Activated T-helper 17 cell treated with anti-CD3 and anti-CD28 coated beads, Interleukin-2, amount 50 U/mL, for 72 hours (primary cell): Measurements from ENCODE around the gene NRCAM. TPM values are rescaled to one million over a fixed set of nuclear protein-coding genes. Genes with fewer than 3 reads are reported as not detected.
"Not testable (repeated sequence)": the region's sequence is repeated elsewhere in the genome, so short reads cannot be mapped to it uniquely, and the experiment has no call there.

Source experiments
- ATAC-seq: fragments of 150-1000 bp; cut with Tn5 transposase; replicated peaks from 2 replicates; pipeline ENCODE4 v1.10.0; 2021; ENCODE audit warnings: mild to moderate bottlenecking, moderate library complexity
- H3K27ac Mint-ChIP-seq: one replicate; pipeline ENCODE4 v1.8.0; 2022; ENCODE audit warnings: mixed read lengths
- H3K27me3 Mint-ChIP-seq: one replicate; pipeline ENCODE4 v1.8.0; 2022; ENCODE audit warnings: mixed read lengths
- H3K36me3 Mint-ChIP-seq: one replicate; pipeline ENCODE4 v1.8.0; 2022; ENCODE audit warnings: low read depth, mild to moderate bottlenecking, mixed read lengths
- H3K4me1 Mint-ChIP-seq: one replicate; pipeline ENCODE4 v1.8.0; 2022; ENCODE audit warnings: mixed read lengths
- H3K4me3 Mint-ChIP-seq: one replicate; pipeline ENCODE4 v1.8.0; 2022; ENCODE audit warnings: mild to moderate bottlenecking, mixed read lengths
- H3K9me3 Mint-ChIP-seq: one replicate; pipeline ENCODE4 v1.8.0; 2022; ENCODE audit warnings: mixed read lengths
- total RNA-seq, 2 donors: library from RNA; stranded (reverse); gene quantifications; one replicate each; pipeline ENCODE4 v1.2.3, GENCODE V29; 2022

The NRCAM gene
- total RNA-seq, 2 donors from 2014 or later: not detected

DNA sequence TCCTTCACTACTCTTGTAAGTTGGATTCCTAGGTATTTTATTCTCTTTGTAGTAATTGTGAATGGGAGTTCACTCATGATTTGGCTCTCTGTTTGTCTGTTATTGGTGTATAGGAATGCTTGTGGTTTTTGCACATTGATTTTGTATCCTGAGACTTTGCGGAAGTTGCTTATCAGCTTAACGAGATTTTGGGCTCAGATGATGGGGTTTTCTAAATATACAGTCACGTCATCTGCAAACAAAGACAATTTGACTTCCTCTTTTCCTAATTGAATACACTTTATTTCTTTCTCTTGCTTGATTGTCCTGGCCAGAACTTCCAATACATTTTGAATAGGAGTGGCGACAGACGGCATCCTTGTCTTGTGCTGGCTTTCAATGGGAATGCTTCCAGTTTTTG, 181.8 kb downstream of the NRCAM start:
- H3K9me3 Mint-ChIP-seq, H3K27ac Mint-ChIP-seq, H3K4me1 Mint-ChIP-seq, H3K4me3 Mint-ChIP-seq, ATAC-seq, H3K36me3 Mint-ChIP-seq: not testable (repeated sequence)
- H3K27me3 Mint-ChIP-seq: peaks cover 12% of the 10 kb centered on the region

GRCh38 chr7:108272891-108273290, 183.3 kb downstream of the NRCAM start:
- peaks cover 14% of the 10 kb centered on the region for H3K27me3 Mint-ChIP-seq
- H3K36me3 Mint-ChIP-seq, H3K4me1 Mint-ChIP-seq, ATAC-seq, H3K9me3 Mint-ChIP-seq, H3K27ac Mint-ChIP-seq, H3K4me3 Mint-ChIP-seq: not testable (repeated sequence)

DNA sequence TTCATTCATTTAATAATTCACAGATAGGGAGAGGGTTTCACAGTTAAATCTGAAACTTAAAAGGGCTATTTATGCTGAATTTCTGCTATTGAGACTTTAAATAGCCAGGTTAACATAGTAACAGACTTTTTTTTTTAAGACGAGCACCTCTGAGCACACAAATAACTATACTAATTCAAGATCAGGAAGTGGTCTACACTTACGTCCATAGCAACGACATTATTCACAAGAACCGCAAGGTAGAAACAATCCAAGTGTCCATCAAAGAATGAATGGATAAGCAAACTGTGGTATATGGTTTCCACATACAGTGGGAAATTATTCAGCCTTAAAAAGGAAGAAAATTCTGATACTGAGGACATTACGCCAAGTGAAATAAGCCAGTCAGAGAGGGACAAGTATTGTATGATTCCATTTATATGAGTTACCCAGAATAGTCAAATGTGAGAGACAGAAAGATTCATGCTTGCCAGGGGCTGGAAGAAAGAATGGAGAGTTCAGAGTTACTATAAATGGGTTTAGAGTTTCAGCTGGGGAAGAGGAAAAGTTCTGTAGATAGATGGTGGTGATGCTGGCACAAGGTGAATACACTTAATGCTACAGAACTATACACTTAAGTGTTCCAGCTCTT, 185.7 kb downstream of the NRCAM start:
- no peak overlapping the region for H3K27ac Mint-ChIP-seq
- no peaks in the 10 kb centered on the region for H3K36me3 Mint-ChIP-seq
- no peak overlapping the region for H3K4me3 Mint-ChIP-seq
- H3K9me3 Mint-ChIP-seq: no peaks in the 10 kb centered on the region
- no peak for ATAC-seq
- H3K4me1 Mint-ChIP-seq: no peaks in the 10 kb centered on the region
- peaks cover 6% of the 10 kb centered on the region for H3K27me3 Mint-ChIP-seq

GRCh38 chr7:108268200-108268820, 187.9 kb downstream of the NRCAM start:
- H3K4me1 Mint-ChIP-seq: no peaks in the 10 kb centered on the region
- H3K27me3 Mint-ChIP-seq: peaks cover 10% of the 10 kb centered on the region
- H3K9me3 Mint-ChIP-seq: no peaks in the 10 kb centered on the region
- H3K4me3 Mint-ChIP-seq: no peak overlapping the region
- ATAC-seq: no peak
- H3K27ac Mint-ChIP-seq: no peak overlapping the region
- H3K36me3 Mint-ChIP-seq: no peaks in the 10 kb centered on the region

GRCh38 chr7:108267615-108268014, 188.6 kb downstream of the NRCAM start:
- Mint-ChIP-seq H3K4me1 (no peaks in the 10 kb centered on the region), H3K9me3 (no peaks in the 10 kb centered on the region), H3K36me3 (no peaks in the 10 kb centered on the region), H3K27ac (no peak overlapping the region), H3K4me3 (no peak overlapping the region), H3K27me3 (peaks cover 10% of the 10 kb centered on the region)
- no peak for ATAC-seq

GRCh38 chr7:108266491-108266890, 189.7 kb downstream of the NRCAM start:
- Mint-ChIP-seq H3K27me3 (peaks cover 10% of the 10 kb centered on the region), H3K9me3 (no peaks in the 10 kb centered on the region), H3K36me3 (no peaks in the 10 kb centered on the region), H3K27ac (no peak overlapping the region), H3K4me1 (no peaks in the 10 kb centered on the region), H3K4me3 (no peak overlapping the region)
- no peak for ATAC-seq

DNA sequence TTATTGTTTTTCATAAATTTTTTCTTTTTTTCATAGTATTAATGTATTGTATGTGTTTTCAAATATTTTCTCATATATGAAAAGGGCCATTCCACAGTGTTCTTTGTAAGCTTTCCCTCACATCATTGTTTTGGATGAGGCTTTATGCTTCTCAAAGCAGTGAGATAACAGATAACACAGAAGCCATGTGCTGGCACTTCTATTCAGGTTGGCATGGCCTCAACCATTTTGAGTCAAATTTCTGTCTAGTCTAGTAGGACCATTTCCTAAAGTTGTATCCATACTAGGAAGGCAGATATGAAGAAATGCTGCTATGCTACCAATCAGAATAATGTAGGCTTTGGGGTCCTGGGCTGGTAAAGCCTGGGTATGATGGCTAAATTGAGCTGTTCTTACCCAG, 190.2 kb downstream of the NRCAM start:
- Mint-ChIP-seq H3K27me3 (peaks cover 10% of the 10 kb centered on the region), H3K36me3 (no peaks in the 10 kb centered on the region), H3K27ac (no peak overlapping the region), H3K4me3 (no peak overlapping the region), H3K9me3 (no peaks in the 10 kb centered on the region), H3K4me1 (no peaks in the 10 kb centered on the region)
- no peak for ATAC-seq

GRCh38 chr7:108265007-108265406, 191.2 kb downstream of the NRCAM start:
- Mint-ChIP-seq H3K36me3 (no peaks in the 10 kb centered on the region), H3K9me3 (no peaks in the 10 kb centered on the region), H3K4me1 (no peaks in the 10 kb centered on the region), H3K27ac (no peak overlapping the region), H3K27me3 (peaks cover 14% of the 10 kb centered on the region), H3K4me3 (no peak overlapping the region)
- no peak for ATAC-seq

DNA sequence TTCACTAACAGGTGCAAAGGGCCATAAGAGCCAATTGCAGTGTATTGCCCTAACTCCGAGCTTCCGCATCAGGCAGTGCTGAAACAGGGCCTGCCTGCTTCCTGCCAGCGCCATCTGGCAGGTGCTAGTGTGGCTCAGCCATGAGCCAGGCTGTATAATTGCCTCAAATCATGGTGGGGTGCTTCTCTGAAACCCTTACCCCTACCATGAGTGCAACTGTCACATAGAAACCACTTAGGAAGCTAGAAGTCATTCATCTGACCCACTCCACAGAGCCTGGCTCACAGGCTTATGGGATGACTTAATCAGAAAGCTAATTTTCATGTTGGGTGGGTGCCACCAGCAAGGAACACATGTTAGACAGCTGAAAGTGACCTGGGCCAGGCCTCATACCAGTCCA, 192.8 kb downstream of the NRCAM start:
- no peak for ATAC-seq
- Mint-ChIP-seq H3K27ac (no peak overlapping the region), H3K27me3 (peaks cover 11% of the 10 kb centered on the region), H3K36me3 (no peaks in the 10 kb centered on the region), H3K4me3 (no peak overlapping the region), H3K9me3 (peaks cover 5% of the 10 kb centered on the region), H3K4me1 (no peaks in the 10 kb centered on the region)

GRCh38 chr7:108261560-108262255, 194.5 kb downstream of the NRCAM start:
- H3K4me3 Mint-ChIP-seq: no peak overlapping the region
- no peaks in the 10 kb centered on the region for H3K4me1 Mint-ChIP-seq
- ATAC-seq: no peak
- H3K27ac Mint-ChIP-seq: no peak overlapping the region
- H3K36me3 Mint-ChIP-seq: no peaks in the 10 kb centered on the region
- H3K27me3 Mint-ChIP-seq: peaks cover 8% of the 10 kb centered on the region
- H3K9me3 Mint-ChIP-seq: peaks cover 5% of the 10 kb centered on the region

DNA sequence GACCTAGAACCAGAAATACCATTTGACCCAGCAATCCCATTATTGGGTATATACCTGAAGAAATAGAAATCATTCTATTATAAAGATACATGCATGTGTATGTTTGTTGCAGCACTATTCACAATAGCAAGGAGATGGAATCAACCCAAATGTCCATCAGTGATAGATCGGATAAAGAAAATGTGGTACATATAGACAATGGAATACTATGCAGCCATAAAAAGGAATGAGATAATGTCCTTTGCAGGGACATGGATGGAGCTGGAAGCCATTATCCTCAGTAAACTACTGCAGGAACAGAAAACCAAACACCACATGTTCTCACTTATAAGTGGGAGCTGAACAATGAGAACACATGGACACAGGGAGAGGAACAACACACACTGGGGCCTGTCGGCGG, 196.8 kb downstream of the NRCAM start:
- H3K4me1 Mint-ChIP-seq, H3K27ac Mint-ChIP-seq, H3K9me3 Mint-ChIP-seq, H3K4me3 Mint-ChIP-seq, ATAC-seq, H3K27me3 Mint-ChIP-seq, H3K36me3 Mint-ChIP-seq: not testable (repeated sequence)

DNA sequence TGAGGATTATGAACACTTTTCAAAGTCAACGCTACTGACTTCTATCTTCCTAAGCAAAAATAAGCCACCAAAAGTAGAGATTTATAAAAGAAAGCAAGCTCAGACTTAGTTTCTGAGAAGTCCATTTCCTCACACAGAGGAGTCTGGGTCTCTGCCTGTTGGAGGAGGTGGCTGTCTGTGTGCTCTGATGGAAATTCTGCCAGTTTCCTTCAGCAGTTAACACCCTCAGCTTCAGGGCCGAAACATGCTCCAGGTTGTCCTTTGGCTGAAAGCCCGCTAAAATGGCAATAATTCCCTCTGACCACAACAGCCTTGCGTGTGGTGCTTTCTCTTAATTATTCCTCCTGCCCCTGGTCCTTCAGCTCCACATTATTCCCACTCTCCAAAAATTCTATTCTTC, 198.3 kb downstream of the NRCAM start:
- Mint-ChIP-seq H3K27me3 (peaks cover 4% of the 10 kb centered on the region), H3K36me3 (no peaks in the 10 kb centered on the region), H3K9me3 (peaks cover 5% of the 10 kb centered on the region)

DNA sequence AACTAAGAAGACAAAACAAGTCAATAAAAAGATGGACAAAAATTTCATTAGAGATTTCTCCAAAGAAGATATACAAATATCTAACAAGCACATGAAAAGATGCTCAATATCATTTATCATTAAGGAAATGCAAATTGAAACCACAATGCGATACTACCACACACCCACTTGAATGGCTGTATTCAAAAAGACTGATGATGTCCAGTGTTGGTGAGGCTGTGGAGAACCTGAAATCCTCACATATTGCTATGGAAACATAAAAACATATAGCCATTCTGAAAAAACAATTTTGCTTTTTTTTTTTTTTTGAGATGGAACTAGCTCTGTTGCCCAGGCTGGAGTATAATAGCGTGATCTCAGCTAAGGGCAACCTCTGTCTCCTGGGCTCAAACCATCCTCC, 202.0 kb downstream of the NRCAM start:
- Mint-ChIP-seq H3K27ac (no peak overlapping the region), H3K27me3 (no peaks in the 10 kb centered on the region), H3K4me3 (no peak overlapping the region), H3K9me3 (peaks cover under 1% of the 10 kb centered on the region), H3K36me3 (no peaks in the 10 kb centered on the region), H3K4me1 (no peaks in the 10 kb centered on the region)
- no peak for ATAC-seq

More for the DNA sequence above, 198.3 kb downstream of the NRCAM start:
- no peak overlapping the region for H3K27ac Mint-ChIP-seq
- H3K4me3 Mint-ChIP-seq: no peak overlapping the region
- ATAC-seq: no peak
- H3K4me1 Mint-ChIP-seq: no peaks in the 10 kb centered on the region

DNA sequence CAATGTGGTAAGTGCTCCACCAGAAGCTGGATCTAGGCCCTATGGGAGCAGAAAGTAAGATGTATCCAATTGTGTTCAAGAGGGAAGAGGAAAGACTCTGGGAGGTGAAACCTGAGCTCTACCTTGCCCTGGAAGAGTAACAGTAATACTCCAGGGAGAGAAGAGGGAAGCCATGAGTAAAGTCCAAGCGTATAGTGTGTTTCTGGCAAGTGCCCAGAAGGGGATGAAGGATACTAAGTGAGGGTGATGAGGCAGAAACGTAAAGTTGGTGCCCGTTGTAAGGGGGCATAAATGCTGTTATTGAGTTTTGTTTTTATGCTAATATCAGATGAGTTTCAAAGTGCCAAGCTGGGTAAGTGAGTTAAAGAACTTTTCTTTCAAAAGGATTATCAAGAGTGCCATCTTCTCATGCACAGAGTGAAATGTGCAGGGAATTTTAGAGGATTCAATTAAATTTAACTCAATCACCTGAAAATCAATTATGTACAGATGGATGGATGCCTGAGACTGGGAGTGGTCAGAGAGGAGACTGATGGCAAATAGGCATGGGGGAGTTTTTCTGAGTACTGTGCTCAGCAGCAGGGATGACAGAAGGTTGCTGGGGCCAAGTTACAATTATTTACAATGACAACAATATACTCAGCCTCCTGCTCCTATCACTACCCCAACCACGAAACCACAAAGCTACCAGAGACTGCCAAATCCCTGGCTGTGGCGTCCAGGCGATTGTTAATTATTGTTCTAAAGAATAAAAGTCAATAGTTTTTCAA, 202.8 kb downstream of the NRCAM start:
- no peaks in the 10 kb centered on the region for H3K9me3 Mint-ChIP-seq
- H3K27ac Mint-ChIP-seq: no peak overlapping the region
- ATAC-seq: no peak
- H3K27me3 Mint-ChIP-seq: no peaks in the 10 kb centered on the region
- no peak overlapping the region for H3K4me3 Mint-ChIP-seq
- no peaks in the 10 kb centered on the region for H3K4me1 Mint-ChIP-seq
- H3K36me3 Mint-ChIP-seq: no peaks in the 10 kb centered on the region

GRCh38 chr7:108252177-108252576, 204.1 kb downstream of the NRCAM start:
- H3K4me1 Mint-ChIP-seq: no peaks in the 10 kb centered on the region
- ATAC-seq: no peak
- no peak overlapping the region for H3K27ac Mint-ChIP-seq
- H3K9me3 Mint-ChIP-seq: no peaks in the 10 kb centered on the region
- no peaks in the 10 kb centered on the region for H3K27me3 Mint-ChIP-seq
- no peaks in the 10 kb centered on the region for H3K36me3 Mint-ChIP-seq
- H3K4me3 Mint-ChIP-seq: no peak overlapping the region
